Stimulated activated CD4-positive, alpha-beta T cell treated with anti-CD3 and anti-CD28 coated beads, Interleukin-2, amount 100 ng/mL, for 24 hours (primary cell): Measurements from ENCODE around the gene MSANTD2.
A peak's percentile ranks its signal among the peaks of the same experiment; 100 is the strongest.
"Not testable (repeated sequence)": the region's sequence is repeated elsewhere in the genome, so short reads cannot be mapped to it uniquely, and the experiment has no call there.

Experiments
- DNase-seq, 2 donors: peaks; one replicate each; pipeline ENCODE4 v3.0.0-alpha.2; 2020

MSANTD2 gene

DNA sequence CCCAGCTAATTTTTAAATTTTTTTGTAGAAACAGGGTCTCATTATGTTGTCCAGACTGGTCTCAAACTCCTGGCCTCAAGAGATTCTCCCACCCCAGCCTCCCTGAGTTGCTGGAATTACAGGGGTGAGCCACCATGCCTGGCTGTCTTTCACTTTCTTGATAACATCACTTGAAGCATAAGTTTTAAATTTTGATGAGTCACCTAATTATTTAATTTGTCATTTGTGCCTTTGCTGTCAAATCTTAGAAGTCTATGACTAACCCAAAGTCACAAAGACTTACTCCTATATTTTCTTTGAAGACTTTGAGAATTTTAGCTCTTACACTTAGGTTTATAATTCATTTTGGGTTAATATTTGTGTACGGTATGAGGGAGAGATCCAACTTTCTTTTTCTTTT, 14.5 kb upstream of the MSANTD2 start:
- DNase-seq = no peak

DNA sequence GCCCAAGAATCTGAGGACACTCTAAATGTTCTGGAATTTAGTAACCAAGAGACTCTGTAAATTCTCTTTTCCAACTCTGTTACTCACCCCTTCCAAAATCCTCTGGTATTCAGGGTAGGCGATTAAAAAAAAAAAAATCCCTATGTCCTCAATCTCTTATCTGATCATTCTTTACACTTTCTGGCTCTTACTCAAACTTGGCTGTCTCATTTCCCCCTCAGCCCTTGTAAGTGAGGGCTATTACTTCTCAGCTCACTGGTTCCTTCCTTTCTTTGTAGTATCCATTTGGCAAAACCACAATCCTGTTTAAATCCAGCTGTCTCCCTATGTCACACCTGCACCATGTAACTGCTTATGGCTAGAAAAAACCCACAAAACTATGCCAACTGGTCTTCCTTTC, 12.7 kb upstream of the MSANTD2 start:
- no peak for DNase-seq

DNA sequence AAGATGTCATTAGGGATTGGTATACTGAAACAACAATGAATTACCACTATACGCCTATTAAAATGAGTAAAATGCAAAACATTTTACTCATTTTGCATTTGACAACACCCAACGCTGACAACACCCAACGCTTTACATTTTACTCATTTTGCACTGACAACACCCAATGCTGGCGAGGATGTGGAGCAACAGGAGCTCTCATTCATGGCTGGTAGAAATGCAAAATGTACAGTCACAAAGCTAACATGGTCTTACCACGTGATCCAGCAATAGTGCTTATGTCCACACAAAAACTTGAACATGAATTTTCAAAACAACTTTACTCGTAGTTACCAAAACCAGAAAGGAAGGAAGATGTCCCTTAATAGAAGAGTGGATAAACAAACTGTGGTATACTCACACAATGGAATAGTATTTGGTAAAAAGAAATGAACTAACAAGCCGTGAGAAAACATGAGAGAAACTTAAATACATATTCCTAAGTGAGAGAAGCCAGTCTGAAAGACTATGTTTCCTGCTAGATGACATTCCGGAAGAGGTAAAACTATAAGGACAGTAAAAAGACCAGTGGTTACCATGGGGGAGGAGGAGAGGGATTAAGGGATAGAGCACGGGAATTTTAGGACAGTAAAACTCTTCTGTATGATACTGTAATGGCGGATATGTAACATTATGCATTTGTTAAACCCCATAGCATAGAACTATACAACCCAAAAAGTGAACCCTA, 11.4 kb upstream of the MSANTD2 start:
- no peak for DNase-seq

DNA sequence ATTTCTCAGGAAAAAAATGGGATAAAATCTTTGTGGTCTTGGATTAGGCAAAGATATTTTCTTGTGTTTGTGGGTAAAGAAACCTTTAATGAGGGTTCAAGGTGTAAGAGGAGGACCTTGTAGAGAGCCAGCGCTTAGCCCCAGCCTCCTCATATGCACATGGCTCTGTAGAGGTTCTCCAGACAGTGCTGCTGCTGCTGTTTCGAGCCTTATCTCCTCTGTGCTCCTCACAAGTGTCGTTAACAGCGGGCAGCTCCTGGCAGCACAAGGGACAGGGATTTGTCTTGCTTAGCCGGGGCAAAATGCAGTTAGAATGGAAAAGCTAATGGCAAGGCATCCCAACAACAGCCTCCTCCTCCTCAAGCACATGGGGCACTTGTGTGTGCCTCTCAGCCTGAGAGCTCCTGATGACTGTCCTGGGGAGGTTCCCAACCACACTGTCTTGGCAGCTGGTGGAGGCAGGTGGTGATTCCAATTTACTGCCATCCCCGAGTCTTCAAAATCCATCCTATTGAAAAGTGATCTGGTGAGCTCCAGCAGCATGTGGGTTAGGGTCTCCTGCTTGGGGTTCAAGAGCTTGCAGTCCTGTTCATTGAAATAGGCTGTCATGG, 7.6 kb upstream of the MSANTD2 start:
- DNase-seq = no peak

DNA sequence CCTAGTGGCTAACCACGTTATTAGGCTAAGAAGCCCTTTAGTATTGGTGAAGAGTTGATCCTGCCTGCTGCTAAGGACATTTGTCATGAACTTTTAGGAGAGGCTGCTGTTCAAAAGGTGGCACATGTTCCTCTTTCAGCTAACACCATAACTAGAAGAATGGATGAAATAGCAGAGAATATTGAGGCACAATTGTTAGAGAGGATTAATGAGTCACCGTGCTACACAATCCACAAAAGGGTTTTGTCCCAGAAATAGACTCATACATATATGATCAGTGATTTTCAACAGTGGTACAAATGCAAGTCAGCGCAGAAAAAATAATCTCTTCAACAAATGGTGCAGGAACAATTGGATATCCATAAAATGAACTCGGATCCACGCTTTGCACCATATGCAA, 7.0 kb upstream of the MSANTD2 start:
- no peak for DNase-seq

DNA sequence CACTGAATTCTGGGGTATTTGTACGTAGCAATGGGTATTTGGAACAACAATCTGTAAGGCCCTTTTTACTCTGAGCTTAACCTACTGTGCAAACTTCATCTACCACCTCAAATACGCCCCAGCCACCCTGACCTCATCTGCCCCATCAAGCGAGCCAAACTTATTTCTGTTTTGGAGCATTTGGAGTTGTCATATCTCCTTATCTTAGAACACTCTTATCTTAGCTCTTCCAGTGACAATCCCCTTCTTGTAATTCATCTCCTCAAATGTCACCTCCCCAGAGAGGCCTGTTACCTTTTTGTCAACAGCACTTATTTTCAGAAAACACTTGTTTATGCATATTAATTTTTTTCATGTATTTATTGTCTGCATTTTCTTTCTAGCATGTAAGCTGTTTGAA, 4.7 kb upstream of the MSANTD2 start:
- DNase-seq = no peak

DNA sequence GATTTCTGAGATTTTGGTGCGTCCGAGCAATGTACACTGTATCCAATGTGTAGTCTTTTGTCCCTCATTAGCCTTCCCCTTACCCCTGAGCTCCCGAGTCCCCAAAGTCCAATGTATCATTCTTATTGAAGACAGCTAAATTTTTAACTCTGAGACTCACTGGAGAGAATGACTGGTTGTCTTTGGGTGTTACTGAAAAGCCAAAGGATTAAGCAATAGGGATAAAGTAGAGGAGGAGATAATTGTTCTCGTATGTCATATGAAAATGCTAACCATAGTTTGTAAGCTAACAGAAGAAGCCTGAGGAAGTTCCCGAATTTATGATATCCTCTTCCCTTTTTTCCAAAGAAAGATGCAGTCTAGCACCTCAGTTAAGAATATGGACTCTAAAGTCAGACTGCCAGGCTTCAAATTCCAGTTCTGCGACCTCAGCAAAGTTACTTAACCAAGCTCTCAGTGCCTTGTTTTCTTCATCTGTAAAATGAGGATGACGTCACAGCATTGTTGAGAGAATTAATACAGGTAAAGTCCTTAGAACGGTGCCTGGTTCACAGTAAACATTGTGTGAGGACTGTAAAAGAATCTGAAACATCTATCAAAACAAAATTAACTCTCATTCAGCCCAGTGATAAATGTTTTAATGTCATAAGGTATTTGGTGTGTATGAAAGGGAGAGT, 1.6 kb upstream of the MSANTD2 start:
- no peak for DNase-seq

DNA sequence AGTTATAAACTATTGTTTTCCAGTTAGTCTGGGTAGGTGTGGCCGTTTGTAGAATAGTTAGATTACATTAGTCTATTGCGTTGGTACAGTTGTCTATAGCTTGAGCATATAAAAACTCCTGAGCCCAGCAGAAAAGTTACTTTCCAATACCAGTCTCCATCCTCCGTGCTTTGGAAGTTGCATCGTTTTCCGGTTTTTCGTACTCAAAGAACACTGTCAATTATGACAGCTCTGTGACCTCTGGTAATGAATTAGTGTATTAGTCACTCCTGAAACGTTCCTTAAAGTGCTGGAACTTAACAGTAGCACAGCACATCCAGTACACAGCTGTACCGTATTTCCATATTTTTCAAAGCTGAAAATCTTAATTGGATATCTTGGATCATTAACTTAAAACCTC, 808 bp upstream of the MSANTD2 start:
- DNase-seq = no peak

DNA sequence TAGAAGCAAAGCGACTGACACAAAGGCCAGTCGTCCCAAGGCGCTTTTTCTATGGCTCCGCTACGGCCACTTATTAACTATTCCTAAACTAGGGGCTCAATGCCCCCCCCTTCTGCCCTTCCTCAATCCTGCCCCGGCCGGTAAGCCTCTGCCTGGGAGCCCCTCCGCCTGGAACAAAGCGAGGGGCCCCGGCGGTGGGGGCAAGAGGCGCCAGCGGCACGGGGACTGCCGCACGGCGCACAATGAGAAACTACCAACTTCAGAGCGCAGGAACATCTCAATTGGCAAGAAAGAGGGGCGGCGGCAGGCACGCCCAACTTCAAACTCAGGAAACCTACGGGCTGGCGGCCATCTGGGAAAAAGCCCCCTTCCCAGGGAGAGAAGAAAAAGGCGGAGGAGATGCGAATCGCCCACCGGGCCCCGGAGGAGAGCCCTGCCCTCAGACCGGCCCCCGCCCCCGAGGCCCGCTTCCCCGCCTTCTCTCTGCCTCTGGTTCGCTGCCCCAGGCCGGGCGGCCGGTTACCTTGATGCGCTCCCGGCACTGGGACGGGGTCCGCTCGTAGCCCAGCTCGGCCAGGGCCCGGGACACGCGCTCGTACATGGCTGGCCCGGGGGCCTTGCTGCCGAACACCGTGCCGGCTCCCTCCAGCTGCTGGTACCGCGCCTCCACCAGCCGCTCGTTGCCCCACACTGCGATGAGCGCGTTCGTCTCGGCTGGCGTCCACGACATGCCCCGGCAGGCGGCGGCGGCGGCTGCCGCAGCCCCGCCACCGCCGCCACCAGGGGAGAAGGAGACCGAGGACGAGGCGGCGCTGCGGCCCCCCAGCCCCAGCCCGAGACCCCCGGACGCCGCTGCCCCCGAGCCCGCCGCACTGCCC, 619 bp downstream of the MSANTD2 start:
- DNase-seq = peak; percentile 43 to 57

DNA sequence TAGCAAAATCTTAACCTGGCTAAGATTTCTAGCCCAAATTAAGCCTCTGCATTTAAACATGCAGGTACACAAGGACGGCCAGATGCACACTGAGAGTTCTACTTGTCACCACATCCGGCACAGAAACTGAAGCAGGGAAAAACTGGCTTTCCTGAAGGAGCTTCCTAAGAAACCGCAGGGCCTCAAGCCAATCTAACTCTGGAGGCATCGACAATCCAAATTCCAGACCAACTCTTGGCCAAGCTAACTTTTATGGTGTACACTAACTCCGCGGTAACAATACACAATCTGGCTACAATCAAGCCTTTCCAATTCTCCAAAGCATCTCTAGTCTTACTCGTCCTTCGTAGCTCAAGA, 1.2 kb downstream of the MSANTD2 start:
- DNase-seq = no peak

DNA sequence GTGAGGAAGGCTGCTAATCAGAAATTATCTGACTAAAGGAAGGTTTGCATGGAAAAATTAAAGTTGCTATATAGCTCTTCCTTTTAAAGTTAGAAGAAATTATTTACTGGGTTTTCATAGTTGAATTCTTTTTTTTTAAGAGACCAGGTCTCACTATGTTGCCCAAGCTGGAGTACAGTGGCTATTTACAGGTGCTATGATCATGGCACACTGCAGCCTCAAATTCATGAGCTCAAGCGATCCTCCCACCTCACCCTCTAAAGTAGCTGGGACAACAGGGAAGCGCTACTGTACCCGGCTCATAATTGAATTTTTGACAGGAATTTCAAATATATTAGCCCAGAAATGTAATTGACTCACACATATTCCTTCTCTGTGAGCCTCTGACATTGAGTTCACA, 3.9 kb downstream of the MSANTD2 start:
- DNase-seq = no peak

DNA sequence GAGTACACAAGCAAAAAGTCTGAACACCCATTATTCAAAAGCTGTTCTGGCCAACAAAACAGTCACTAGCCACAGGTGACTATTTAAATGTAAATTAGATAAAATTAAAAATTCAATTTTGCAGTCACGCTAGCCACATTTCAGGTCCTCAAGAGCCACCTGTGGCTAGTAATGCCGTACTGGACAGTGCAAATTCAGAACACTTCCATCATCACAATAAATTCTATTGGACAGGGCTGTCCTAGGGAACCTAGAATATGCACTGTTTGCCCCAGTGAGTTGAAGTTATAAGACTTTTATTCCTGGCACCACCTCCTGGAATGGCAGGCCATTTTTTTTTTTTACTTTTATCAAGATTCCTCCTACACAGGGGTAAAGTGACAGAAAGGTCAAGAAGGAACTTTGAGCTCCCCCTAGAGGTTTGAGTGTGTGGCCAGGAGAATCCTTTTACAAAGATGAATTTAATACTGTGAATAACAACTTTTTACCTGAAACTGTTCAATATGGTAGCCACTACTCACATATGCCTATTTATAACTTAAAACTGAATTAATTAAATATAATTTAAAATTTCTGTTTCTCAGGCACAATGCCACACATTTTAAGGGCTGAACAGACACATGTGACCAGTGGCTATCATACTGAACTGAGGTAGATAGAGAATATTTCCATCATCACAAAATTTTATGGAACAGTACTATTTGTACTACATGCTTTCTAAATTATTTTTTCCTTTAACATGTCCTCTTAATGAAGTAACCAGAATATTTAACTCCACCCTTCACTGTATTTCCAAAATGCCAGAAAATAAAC, 6.5 kb downstream of the MSANTD2 start:
- DNase-seq = no peak

DNA sequence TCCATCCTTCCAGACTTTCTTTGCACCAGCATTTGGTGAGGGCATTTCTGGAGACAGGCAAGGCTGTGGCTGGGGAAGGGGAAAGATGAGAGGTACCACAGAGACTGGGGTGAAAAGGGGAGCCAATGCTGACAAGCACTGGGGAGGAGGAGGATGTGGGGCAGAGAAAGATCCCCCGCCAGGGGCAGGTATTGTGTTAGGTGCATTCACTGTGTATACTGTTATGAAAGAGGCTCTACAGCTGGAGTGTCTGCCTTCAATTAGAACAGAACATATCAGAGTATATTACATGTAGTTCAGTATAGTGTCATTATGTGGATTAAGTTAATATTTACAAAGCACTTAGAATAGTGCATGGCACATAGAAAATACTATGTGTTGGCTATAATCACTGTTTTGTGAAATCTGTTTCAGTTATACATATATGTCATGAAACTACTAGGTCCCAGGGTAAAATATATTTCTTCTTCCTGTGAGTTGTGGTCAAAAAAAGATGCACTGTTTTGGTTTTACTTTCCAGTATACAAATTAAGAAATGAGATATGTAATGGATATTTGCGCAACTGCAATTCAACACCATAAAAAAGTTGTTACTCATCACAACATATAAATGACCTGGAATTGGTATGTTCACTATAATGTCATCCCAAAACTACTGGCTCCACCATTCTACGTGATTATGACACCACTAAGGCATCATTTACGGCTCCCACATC, 8.4 kb downstream of the MSANTD2 start:
- DNase-seq = no peak

DNA sequence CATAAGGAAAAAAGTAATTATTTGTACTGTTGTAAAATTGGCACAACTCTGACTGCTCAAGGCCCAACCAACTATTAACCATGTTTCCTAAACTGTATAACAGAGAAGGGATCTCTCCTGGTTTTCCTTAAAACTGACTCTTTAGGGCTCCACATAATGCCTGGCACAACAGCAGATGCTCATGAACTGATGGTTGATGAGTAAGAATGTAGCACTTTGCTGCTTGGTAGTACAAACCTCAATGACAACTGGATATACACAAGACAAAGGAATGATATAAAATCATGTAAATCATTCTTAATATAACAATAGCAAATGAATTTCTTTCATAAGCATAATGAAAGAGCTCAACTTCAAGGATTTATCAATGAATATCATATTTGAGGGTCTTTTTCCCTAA, 11.7 kb downstream of the MSANTD2 start:
- DNase-seq = no peak

DNA sequence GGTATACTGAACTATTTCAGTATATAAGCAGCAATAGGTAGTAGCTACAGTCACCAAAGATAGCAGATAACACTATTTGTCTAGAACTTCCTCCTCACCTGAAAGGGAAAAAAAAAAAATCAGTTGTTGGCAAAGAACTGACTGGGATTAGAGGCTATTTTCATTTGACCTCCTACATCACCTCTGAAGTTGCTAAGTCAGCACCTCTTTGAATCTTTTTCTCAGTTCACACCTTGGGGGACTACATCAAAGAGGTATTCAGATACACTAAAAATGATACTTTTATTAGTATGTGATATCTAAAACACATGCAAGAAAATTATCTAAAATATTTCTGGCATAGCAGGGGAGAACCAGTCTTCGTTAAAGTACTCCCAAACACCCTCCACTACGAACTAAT, 16.2 kb downstream of the MSANTD2 start:
- no peak for DNase-seq

DNA sequence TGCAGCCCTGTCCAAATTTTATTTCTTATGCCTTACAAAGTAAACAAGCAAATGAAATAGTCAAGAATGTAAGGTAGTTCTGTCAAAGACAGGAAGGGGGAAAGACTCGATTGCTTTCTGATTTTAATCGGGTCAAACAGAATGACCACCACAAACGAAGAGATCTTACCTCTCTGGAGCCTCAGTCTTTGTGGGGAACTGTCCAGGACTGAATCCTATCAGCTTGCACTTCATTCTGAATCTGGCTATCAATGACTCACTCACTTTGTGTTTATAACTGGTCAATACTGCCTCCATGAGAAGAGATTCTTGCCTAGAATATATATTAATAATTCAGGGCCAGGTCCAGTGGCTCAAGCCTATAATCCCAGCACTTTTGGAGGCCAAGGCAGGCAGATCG, 17.2 kb downstream of the MSANTD2 start:
- no peak for DNase-seq

DNA sequence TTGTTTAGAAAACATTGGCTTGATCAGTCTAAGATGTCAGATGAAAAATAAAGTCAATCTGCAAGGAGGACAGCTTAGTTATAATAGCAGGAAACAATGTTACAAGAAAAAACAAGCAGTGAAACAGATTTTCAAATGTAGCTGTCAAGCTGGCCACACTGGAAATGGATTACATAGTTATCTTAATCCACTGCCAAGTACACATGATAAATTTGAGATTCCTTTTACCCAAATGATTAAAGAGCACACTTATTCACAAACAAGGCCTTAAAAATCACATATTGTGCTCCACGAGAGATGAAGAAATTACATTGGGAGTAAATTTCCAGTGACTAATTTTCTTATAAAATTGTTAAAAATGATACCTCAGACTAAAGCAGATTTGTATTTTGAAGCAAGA, 20.6 kb downstream of the MSANTD2 start:
- no peak for DNase-seq

DNA sequence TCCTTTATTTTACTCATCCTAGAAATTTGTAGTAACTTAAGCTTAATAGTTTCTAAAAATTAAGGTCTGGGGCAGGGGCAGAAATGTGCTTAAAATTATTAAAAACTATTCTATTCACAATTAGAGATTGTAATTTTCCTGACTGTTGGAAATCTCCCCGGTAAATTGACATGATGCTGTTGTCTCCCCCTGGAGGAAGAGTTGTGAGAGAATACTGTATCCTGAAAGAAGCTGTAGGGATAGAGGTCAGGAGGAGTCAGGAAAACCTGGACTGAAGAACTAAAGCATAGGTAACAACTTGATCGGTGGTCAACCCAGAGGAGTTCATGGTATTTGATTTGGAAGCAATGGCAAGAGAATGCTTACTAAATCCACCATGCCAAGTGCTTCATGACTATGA, 21.9 kb downstream of the MSANTD2 start:
- DNase-seq = no peak

DNA sequence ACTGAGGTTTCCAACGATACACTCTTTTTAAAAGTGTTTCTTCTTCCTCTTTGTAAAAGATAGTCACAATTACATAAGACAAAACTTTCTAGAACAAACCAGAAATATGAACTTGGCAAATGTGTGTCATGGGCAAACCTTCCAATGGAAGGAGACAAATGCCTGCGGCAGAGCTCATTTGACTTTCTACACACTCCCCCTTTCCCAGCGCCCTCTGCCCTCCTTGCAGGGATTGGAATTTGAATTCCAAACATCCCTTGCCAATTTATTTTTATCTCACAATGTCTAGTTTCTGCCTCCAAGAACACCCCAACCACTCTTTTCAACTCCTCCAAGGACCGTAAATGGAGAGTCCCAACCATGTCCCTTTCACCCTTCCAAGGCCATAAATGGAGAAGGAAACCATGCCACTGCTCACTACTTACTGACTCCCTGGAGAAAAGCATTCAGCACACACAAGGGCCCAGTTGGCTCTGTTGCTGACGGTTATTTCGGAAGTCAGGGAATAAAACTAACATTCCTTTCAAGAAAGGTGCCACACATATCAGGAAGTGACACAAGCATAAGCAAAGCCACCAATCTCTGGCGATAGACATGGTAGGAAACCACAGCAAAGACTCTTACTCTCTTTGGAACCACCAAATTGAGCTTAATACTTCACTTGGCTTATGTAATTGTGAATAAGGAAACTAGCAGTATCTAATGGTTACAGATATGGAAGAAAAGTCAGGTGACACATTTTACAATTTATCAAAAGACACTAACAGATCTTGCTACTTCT, 23.2 kb downstream of the MSANTD2 start:
- no peak for DNase-seq

DNA sequence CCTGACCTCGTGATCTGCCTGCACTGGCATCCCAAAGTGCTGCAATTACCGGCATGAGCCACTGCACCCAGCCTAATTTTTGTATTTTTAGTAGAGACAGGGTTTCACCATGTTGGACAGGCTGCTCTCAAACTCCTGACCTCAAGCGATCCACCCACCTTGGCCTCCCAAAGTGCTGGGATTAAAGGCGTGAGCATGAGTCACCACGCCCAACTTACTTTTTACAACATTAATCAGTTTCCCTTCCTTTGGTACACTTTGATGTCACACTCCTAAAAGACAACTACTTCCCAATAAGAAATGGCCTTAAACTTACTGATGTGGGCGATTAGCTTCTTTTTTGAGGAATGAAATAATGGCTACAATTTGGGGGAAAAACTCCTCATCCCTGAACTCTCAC, 29.2 kb downstream of the MSANTD2 start:
- DNase-seq = not testable (repeated sequence)
